DND-41 (cell line): ENCODE results near the gene ZBTB48.

Source experiments
- ATAC-seq: fragments of 200-7000 bp; cut with Tn5 transposase; 3 replicates; pipeline ENCODE4 v1.9.1; 2021; ENCODE audit warnings: low read depth; ENCODE audit not compliant: insufficient read depth
- DNase-seq: peaks from one replicate; pipeline ENCODE4 v3.0.0-alpha.2; 2020
- H2AFZ ChIP-seq: 2 replicates; pipeline ENCODE4 v1.6.0; 2012; ENCODE audit warnings: low read depth, low read length
- H3K27ac ChIP-seq: 2 replicates; pipeline ENCODE4 v1.5.1; 2012; ENCODE audit warnings: low read length, inconsistent platforms
- H3K27me3 ChIP-seq: fragments of 200-600 bp; sonication (generic); 2 replicates; pipeline ENCODE4 v1.6.0; 2012; ENCODE audit warnings: low read length, mild to moderate bottlenecking, inconsistent platforms; ENCODE audit not compliant: insufficient read depth, poor library complexity
- H3K36me3 ChIP-seq: 2 replicates; pipeline ENCODE4 v1.5.1; 2012; ENCODE audit warnings: low read length, inconsistent platforms; ENCODE audit not compliant: insufficient read depth
- H3K4me1 ChIP-seq: 2 replicates; pipeline ENCODE4 v1.5.1; 2012; ENCODE audit warnings: mild to moderate bottlenecking, low read length; ENCODE audit not compliant: insufficient read depth
- H3K4me2 ChIP-seq: 2 replicates; pipeline ENCODE4 v1.6.0; 2012; ENCODE audit warnings: mild to moderate bottlenecking, moderate library complexity, low read length, inconsistent platforms; ENCODE audit not compliant: insufficient read depth
- H3K4me3 ChIP-seq, 2 experiments: fragments of 200-600 bp in 1 of 2; shearing (Covaris generic) in 1 of 2; 2 replicates each; pipeline ENCODE4 v1.5.1; 2012 to 2016; ENCODE audit warnings: inconsistent platforms in 2 of 2, low read length in 2 of 2, mild to moderate bottlenecking in 2 of 2, low read depth in 1 of 2, moderate library complexity in 1 of 2
- H3K79me2 ChIP-seq: 2 replicates; pipeline ENCODE4 v1.6.0; 2012; ENCODE audit warnings: low read length, inconsistent platforms; ENCODE audit not compliant: insufficient read depth
- H3K9ac ChIP-seq: 2 replicates; pipeline ENCODE4 v1.6.0; 2012; ENCODE audit warnings: low read depth, mild to moderate bottlenecking, inconsistent platforms, low read length, moderate library complexity
- H3K9me3 ChIP-seq: 2 replicates; pipeline ENCODE4 v1.5.1; 2012; ENCODE audit warnings: low read length, moderate library complexity, mild to moderate bottlenecking, inconsistent platforms; ENCODE audit not compliant: insufficient read depth, severe bottlenecking
- H4K20me1 ChIP-seq: 2 replicates; pipeline ENCODE4 v1.6.0; 2012; ENCODE audit warnings: low read length; ENCODE audit not compliant: insufficient read depth
- EZH2 ChIP-seq: IDR thresholded peaks from 3 replicates; pipeline ENCODE4 v1.6.1; 2012; ENCODE audit warnings: borderline replicate concordance, low read depth, mild to moderate bottlenecking, moderate library complexity, low read length, inconsistent platforms; ENCODE audit not compliant: severe bottlenecking
- TF ChIP-seq, protein P1 (sequence below): IDR thresholded peaks from 2 replicates; pipeline ENCODE4 v1.5.1; 2012; ENCODE audit warnings: borderline replicate concordance, low read length, moderate library complexity, mild to moderate bottlenecking; ENCODE audit not compliant: poor library complexity, severe bottlenecking; ENCODE audit errors: extremely low read depth

Gene ZBTB48

DNA sequence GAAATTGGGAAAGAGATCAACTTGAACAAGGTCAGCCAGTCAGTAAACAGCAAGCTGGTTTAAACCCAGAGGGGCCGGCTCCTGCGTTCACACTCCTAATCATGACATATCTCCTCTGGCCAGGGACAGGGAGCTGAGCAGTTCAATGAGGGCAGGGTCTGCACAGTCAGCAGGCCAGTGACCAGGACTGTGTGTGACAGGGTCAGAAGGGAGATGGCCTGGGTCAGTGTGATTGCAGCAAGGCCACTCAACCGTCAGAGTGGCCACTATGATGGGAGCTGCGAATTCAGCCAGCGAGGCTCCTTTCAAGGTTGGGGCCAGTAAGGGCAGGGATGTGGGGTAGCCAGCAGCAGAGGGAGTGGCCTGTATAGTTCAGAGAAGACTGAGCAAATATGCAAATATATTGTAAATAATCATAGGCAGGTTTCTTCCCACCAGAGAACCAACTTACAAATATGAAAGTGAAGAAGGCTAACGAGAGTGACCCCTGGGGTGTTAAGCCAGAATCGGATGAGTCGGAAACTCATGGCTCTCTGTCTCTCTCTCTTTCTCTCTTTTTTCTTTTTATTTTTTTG lies 45.5 kb upstream of the ZBTB48 start:
- no peaks in the 10 kb centered on the region for H3K9me3 ChIP-seq
- H3K27ac ChIP-seq = no peak overlapping the region
- no peak overlapping the region for H2AFZ ChIP-seq
- H3K27me3 ChIP-seq = no peaks in the 10 kb centered on the region
- no peak overlapping the region for H3K4me3 ChIP-seq
- no peaks in the 10 kb centered on the region for H3K4me1 ChIP-seq
- ATAC-seq (no peak), DNase-seq (no peak)
- H4K20me1 ChIP-seq = peaks cover 17% of the 10 kb centered on the region; the same call in 1 of the 2 replicates
- no peak overlapping the region for H3K4me2 ChIP-seq
- no peak overlapping the region for H3K9ac ChIP-seq
- TF ChIP-seq, protein P1, sequence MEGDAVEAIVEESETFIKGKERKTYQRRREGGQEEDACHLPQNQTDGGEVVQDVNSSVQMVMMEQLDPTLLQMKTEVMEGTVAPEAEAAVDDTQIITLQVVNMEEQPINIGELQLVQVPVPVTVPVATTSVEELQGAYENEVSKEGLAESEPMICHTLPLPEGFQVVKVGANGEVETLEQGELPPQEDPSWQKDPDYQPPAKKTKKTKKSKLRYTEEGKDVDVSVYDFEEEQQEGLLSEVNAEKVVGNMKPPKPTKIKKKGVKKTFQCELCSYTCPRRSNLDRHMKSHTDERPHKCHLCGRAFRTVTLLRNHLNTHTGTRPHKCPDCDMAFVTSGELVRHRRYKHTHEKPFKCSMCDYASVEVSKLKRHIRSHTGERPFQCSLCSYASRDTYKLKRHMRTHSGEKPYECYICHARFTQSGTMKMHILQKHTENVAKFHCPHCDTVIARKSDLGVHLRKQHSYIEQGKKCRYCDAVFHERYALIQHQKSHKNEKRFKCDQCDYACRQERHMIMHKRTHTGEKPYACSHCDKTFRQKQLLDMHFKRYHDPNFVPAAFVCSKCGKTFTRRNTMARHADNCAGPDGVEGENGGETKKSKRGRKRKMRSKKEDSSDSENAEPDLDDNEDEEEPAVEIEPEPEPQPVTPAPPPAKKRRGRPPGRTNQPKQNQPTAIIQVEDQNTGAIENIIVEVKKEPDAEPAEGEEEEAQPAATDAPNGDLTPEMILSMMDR = no peak
- TF ChIP-seq EZH2 = no peak
- peaks cover 7% of the 10 kb centered on the region for H3K79me2 ChIP-seq
- peaks cover 65% of the 10 kb centered on the region for H3K36me3 ChIP-seq

GRCh38 chr1:6535214-6535613 lies 44.6 kb upstream of the ZBTB48 start:
- Histone ChIP-seq H3K4me2 (no peak overlapping the region), H3K27me3 (no peaks in the 10 kb centered on the region), H3K79me2 (peaks cover 7% of the 10 kb centered on the region)

GRCh38 chr1:6536291-6536690 lies 43.5 kb upstream of the ZBTB48 start:
- no peak overlapping the region for H3K4me2 ChIP-seq
- no peak overlapping the region for H3K4me3 ChIP-seq
- peaks cover 71% of the 10 kb centered on the region for H3K36me3 ChIP-seq
- no peaks in the 10 kb centered on the region for H3K4me1 ChIP-seq
- peaks cover 7% of the 10 kb centered on the region for H3K79me2 ChIP-seq
- DNase-seq (no peak), ATAC-seq (no peak)
- H3K27me3 ChIP-seq = no peaks in the 10 kb centered on the region
- H4K20me1 ChIP-seq = peaks cover 13% of the 10 kb centered on the region; the same call in 1 of the 2 replicates
- no peak for TF ChIP-seq EZH2
- TF ChIP-seq, protein P1 = no peak
- no peaks in the 10 kb centered on the region for H3K9me3 ChIP-seq
- no peak overlapping the region for H2AFZ ChIP-seq
- no peak overlapping the region for H3K9ac ChIP-seq
- no peak overlapping the region for H3K27ac ChIP-seq

More at GRCh38 chr1:6535214-6535613, 44.6 kb upstream of the ZBTB48 start:
- H3K9me3 ChIP-seq = no peaks in the 10 kb centered on the region
- H3K36me3 ChIP-seq = peaks cover 69% of the 10 kb centered on the region
- no peak overlapping the region for H2AFZ ChIP-seq
- no peak overlapping the region for H3K9ac ChIP-seq
- DNase-seq = no peak
- H3K4me1 ChIP-seq = no peaks in the 10 kb centered on the region
- no peak for ATAC-seq
- no peak overlapping the region for H3K4me3 ChIP-seq
- no peak for TF ChIP-seq EZH2
- TF ChIP-seq, protein P1 = no peak
- H4K20me1 ChIP-seq = peaks cover 17% of the 10 kb centered on the region; the same call in 1 of the 2 replicates
- no peak overlapping the region for H3K27ac ChIP-seq
